NCI-H1694 (cell line): ENCODE measurements around the gene PPY.
"Not testable (repeated sequence)": the region's sequence is repeated elsewhere in the genome, so short reads cannot be mapped to it uniquely, and the experiment has no call there.

Experiments used
- DNase-seq: peaks from one replicate; lab custom pipeline; 2025; lab: John Stamatoyannopoulos, UW

Gene PPY

GRCh38 chr17:43931062-43931571 is 11.2 kb downstream of the PPY start:
- no peak for DNase-seq

- no peak for DNase-seq
These were observed 13.7 kb downstream of the PPY start for GRCh38 chr17:43928609-43929008.

GRCh38 chr17:43927929-43928328 is 14.3 kb downstream of the PPY start:
- DNase-seq = not testable (repeated sequence)

- no peak for DNase-seq
These were observed 15.0 kb downstream of the PPY start for GRCh38 chr17:43927060-43927864.

- DNase-seq = no peak
These were observed 17.7 kb downstream of the PPY start for GRCh38 chr17:43924558-43924957.

GRCh38 chr17:43920500-43921095 is 21.7 kb downstream of the PPY start:
- DNase-seq = no peak

- no peak for DNase-seq
These were observed 24.3 kb downstream of the PPY start for GRCh38 chr17:43918026-43918389.

GRCh38 chr17:43917348-43918025 is 24.8 kb downstream of the PPY start:
- DNase-seq = no peak

GRCh38 chr17:43917016-43917347 is 25.3 kb downstream of the PPY start:
- no peak for DNase-seq

GRCh38 chr17:43916385-43916784 is 25.9 kb downstream of the PPY start:
- no peak for DNase-seq

GRCh38 chr17:43915559-43915958 is 26.7 kb downstream of the PPY start:
- DNase-seq = no peak

GRCh38 chr17:43914451-43914850 is 27.8 kb downstream of the PPY start:
- DNase-seq = no peak

GRCh38 chr17:43913584-43913983 is 28.7 kb downstream of the PPY start:
- no peak for DNase-seq

- DNase-seq = no peak
These were observed 29.5 kb downstream of the PPY start for GRCh38 chr17:43912635-43913304.

GRCh38 chr17:43911904-43912303 is 30.4 kb downstream of the PPY start:
- DNase-seq = no peak

GRCh38 chr17:43909537-43910231 is 32.6 kb downstream of the PPY start:
- DNase-seq = no peak

GRCh38 chr17:43907998-43908721 is 34.1 kb downstream of the PPY start:
- peak; percentile 79 for DNase-seq

- peak; percentile 84 for DNase-seq
These were observed 34.8 kb downstream of the PPY start, which contains the start of gene MPP2 for GRCh38 chr17:43907425-43907981. MPP2 (minus strand) TSS chr17:43907536; CDS start chr17:43904460, 3,076 bp downstream.

GRCh38 chr17:43906951-43907424 is 35.3 kb downstream of the PPY start:
- no peak for DNase-seq

- DNase-seq = peak; percentile 64
These were observed 36.1 kb downstream of the PPY start for GRCh38 chr17:43905985-43906852.
